Measurements from ENCODE around the gene CHAC1.

The CHAC1 gene

GRCh38 chr15:40978141-40978540, 24.9 kb downstream of the CHAC1 start:
- no peak overlapping the region for H3K4me3 ChIP-seq (ENCODE audit: low read depth, low read length)
- TF ChIP-seq CTCF (IDR thresholded peaks at IDR 0.05; ENCODE audit: low read depth, low read length, missing control alignments): no peak
- no peak for DNase-seq (ENCODE audit: low read depth)

GRCh38 chr15:40978562-40978961, 25.3 kb downstream of the CHAC1 start:
- H3K4me3 ChIP-seq (ENCODE audit: low read depth, low read length): no peak overlapping the region
- no peak for TF ChIP-seq CTCF (IDR thresholded peaks at IDR 0.05; ENCODE audit: low read depth, low read length, missing control alignments)
- no peak for DNase-seq (ENCODE audit: low read depth)

GRCh38 chr15:40981186-40981585, 27.9 kb downstream of the CHAC1 start:
- TF ChIP-seq CTCF (IDR thresholded peaks at IDR 0.05; ENCODE audit: low read depth, low read length, missing control alignments): no peak
- no peak overlapping the region for H3K4me3 ChIP-seq (ENCODE audit: low read depth, low read length)
- no peak for DNase-seq (ENCODE audit: low read depth)

GRCh38 chr15:40982855-40983254, 29.6 kb downstream of the CHAC1 start:
- DNase-seq (ENCODE audit: low read depth): no peak
- no peak for TF ChIP-seq CTCF (IDR thresholded peaks at IDR 0.05; ENCODE audit: low read depth, low read length, missing control alignments)
- H3K4me3 ChIP-seq (ENCODE audit: low read depth, low read length): no peak overlapping the region

GRCh38 chr15:40984406-40984805, 31.1 kb downstream of the CHAC1 start:
- H3K4me3 ChIP-seq (ENCODE audit: low read depth, low read length): no peak overlapping the region
- no peak for DNase-seq (ENCODE audit: low read depth)
- TF ChIP-seq CTCF (IDR thresholded peaks at IDR 0.05; ENCODE audit: low read depth, low read length, missing control alignments): no peak

- TF ChIP-seq CTCF (IDR thresholded peaks at IDR 0.05; ENCODE audit: low read depth, low read length, missing control alignments): no peak
- DNase-seq (ENCODE audit: low read depth): no peak
- H3K4me3 ChIP-seq (ENCODE audit: low read depth, low read length): no peak overlapping the region
Measured at GRCh38 chr15:40984964-40985363, 31.7 kb downstream of the CHAC1 start.

GRCh38 chr15:40985541-40986330, 32.5 kb downstream of the CHAC1 start:
- TF ChIP-seq CTCF (IDR thresholded peaks at IDR 0.05; ENCODE audit: low read depth, low read length, missing control alignments): no peak
- DNase-seq (ENCODE audit: low read depth): no peak

More at GRCh38 chr15:40985541-40986330, 32.5 kb downstream of the CHAC1 start:
- no peak overlapping the region for H3K4me3 ChIP-seq (ENCODE audit: low read depth, low read length)
